G401 (cell line): ENCODE results near the gene ZHX3. TPM values are rescaled to one million over a fixed set of nuclear protein-coding genes. Genes with fewer than 3 reads are reported as not detected.
"Not testable (repeated sequence)": the region's sequence is repeated elsewhere in the genome, so short reads cannot be mapped to it uniquely, and the experiment has no call there.

ENCODE experiments used
- DNase-seq: peaks from one replicate; pipeline ENCODE4 v3.0.0-alpha.2; 2015; ENCODE audit warnings: low spot score
- in situ Hi-C: cut with HindIII; loops from 2 replicates; pipeline ENCODE4 v1.10.0; 2016; ENCODE audit warnings: low sequenced_read_pairs, mixed read lengths
- total RNA-seq: library from RNA; depleted of rRNA; stranded (reverse); fragments of >200 nt; shearing (Covaris generic); gene quantifications from 2 replicates; pipeline ENCODE4 v1.2.3, GENCODE V29; 2014; rRNA removed

The ZHX3 gene
- total RNA-seq, 1 experiment from 2014 or later = 2.7 TPM

DNA sequence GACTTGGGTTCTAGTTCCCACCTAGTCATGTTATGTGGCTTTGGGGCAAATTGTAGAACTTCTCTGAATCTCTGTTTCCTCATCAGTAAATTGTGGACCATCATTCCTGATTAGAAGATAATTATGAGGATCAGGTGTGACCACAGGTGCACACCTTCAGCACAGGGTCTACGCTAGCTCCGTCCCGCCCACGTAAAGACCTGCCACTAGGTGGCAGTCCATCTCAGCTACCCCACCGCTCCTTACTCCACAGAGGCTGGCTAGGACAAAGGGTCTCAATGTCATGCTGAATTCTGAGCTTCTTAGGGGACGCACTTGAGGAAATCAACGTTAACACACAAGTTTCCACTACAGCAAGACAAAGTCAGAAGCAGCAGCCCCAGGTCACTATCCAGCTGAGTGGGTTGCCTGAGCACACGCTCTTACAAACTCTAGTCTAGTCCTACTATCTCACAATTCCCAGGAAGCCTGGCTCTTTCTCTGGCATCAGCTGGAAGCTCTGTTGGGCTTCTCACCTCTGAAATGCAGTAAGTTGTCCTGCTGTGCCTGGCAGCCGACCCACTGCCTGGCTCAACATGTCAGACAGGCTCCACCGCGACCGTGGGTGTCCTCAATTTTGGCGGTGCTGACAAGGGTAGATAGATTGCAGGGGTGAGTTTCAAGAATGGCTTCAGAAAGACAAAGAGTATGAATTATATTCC, 182.2 kb downstream of the ZHX3 start:
- peak; percentile 42 for DNase-seq
- in situ Hi-C loops = no loop called here

DNA sequence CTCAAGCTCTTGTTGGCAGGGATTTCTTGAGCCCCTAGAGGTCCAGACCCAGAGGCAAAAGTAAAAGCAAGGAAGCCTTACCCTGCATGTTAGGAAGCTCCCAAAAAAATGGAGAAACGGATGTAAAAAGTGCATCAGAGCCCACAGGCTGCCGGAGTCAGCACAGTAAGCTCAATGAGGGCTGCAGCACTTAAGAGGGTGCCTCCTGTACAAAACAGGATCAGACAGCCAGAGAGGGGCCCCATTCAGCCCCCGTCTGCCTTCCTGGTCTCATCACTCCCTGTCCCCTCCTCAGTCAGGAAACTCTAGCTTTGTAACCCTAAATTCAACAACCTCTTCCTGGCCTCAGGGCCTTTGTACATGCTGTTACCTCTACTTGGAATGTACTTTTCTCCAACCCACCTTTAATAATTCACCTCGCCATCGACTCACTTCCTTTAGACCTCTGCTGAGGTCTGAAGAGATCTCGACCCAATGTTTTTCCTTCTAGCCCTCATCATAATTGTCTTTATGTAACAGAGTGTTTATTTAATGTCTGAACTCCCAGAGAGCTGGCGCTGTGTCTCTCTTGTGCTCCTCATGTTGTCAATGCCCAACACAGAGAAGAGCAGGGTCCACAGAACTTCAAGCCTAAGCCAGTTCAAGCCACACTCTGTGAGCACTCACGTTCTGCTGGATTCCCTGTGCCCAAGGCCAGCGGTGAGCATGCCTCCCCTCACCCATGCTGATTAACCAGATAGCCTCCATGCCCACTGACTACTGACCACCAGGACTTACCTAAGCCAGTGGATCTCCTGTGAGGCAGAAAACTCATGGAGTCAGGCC, 183.0 kb downstream of the ZHX3 start:
- DNase-seq = no peak
- in situ Hi-C loops = no loop called here

DNA sequence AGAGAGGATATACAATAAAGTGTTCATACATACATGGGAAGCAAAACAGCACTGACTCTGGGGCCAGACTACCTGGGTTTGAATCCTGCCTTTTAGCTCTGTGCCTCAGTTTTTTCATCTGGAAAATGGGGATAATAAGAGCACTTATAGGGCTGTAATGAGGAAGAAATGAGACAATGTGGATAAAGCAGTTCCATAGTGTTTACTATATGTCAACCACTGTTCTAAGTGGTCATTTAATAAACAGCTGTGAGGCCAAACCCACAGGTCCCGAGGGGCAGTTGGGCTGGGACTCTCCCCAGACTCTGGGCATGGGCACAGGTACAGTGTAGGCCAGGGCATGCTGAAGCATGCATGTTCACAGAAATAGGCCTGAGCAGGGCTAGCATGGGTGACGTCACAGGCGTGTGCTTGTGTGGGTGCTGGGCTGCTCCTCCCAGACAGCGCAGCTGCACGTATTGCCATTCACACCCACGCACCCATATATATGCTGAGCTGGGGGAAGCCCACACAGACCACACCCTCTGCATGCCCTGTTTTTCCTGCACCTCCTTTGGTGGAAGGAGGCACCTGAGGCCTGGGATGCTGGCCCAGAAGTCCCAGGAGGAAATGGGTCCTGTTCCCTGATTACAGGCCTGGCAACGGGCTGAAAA, 183.7 kb downstream of the ZHX3 start:
- in situ Hi-C loops = no loop called here
- no peak for DNase-seq

DNA sequence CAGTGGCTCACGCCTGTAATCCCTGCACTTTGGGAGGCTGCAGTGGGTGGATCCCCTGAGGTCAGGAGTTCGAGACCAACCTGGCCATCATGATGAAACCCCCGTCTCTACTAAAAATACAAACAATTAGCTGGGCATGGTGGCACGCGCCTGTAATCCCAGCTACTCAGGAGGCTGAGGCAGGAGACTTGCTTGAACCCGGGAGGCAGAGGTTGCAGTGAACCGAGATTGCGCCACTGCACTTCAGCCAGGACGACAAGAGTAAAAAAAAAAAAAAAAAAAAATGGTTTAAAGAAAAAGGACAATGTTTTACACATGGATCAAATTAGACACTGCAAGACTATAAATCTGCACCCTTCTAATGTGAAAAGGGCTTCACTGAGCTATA, 185.1 kb downstream of the ZHX3 start:
- DNase-seq, in situ Hi-C loops: not testable (repeated sequence)

DNA sequence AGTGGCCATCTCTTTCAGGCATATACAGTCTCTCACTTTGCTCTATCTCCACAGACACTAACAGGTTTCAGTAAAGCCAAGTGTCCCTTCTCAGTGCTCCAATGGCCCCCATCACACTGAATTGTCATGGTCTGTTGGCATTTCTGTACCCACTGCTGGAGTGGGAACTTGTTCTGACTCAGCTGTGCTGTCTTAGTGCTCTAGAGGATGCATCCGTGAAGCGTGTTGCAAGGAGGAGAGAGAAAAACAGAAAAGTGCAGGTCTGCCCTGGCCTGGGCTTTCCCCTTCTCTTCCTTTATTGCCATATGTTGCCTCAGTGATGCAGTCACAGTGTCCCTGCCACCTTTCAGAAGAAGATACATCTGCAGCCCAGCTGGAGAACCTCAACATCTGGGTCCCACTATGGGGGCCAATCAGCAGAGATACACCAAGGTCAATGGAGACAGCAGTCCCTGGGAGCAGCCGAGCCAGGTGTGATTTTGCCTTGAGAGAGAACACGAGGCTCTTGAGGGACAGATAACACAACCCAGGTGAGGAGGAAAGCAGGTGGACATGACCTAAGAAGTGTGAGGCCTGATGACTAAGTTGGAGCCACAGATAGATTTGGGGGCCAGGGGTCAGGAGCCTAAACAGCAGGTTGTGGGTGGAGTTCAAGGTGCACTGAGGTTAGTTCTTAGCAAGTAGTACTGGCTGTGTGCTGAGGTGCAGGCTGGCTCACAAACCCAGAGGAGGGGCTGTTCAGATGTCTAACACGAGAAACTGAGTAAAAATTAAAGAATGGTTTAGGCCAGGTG, 185.7 kb downstream of the ZHX3 start:
- DNase-seq = no peak
- in situ Hi-C loops = no loop called here

Other genes starting within 250 kb of the ZHX3 start
- gene PLCG1, start 180.2 kb downstream of the ZHX3 start, total RNA-seq = 87.0 and 117 TPM in 2 replicates
- 10.8 and 14.6 TPM in 2 replicates for gene LPIN3, start 23.1 kb upstream of the ZHX3 start, total RNA-seq
- gene EMILIN3, start 49.1 kb upstream of the ZHX3 start, total RNA-seq = 0.71 TPM in 1 of 2 replicates, not detected in the other